ENCODE measurements around the gene RAB11FIP3. TPM values are rescaled to one million over a fixed set of nuclear protein-coding genes. Genes with fewer than 3 reads are reported as not detected.

The RAB11FIP3 gene
- total and polyA plus RNA-seq, 9 of the 15 experiments (the other 6 are each of a cell fraction or from before 2014, with no cell fraction given): 0.46 to 13.1 (median 4.3) TPM

- TF ChIP-seq, protein P1, sequence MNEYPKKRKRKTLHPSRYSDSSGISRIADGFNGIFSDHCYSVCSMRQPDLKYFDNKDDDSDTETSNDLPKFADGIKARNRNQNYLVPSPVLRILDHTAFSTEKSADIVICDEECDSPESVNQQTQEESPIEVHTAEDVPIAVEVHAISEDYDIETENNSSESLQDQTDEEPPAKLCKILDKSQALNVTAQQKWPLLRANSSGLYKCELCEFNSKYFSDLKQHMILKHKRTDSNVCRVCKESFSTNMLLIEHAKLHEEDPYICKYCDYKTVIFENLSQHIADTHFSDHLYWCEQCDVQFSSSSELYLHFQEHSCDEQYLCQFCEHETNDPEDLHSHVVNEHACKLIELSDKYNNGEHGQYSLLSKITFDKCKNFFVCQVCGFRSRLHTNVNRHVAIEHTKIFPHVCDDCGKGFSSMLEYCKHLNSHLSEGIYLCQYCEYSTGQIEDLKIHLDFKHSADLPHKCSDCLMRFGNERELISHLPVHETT (CRISPR knock-in tag; conservative IDR thresholded peaks at IDR 0.05 in 1 of 2, IDR thresholded peaks at IDR 0.05 in 1 of 2): no peak
- TF ChIP-seq SREBF2 (CRISPR knock-in tag; IDR thresholded peaks at IDR 0.05) (no peak), TSC22D4 (tag; IDR thresholded peaks at IDR 0.05) (no peak), ZSCAN32 (CRISPR knock-in tag; IDR thresholded peaks at IDR 0.05) (no peak), ZNF384 (IDR thresholded peaks at IDR 0.05; ENCODE audit: low read depth, low read length) (no peak), ZNF277 (CRISPR knock-in tag; IDR thresholded peaks at IDR 0.05; ENCODE audit: borderline replicate concordance) (no peak), KDM5B (IDR thresholded peaks at IDR 0.05; ENCODE audit: insufficient replicate concordance, low read depth, low read length) (no peak), ZBED1 (IDR thresholded peaks at IDR 0.05) (no peak), NKRF (IDR thresholded peaks at IDR 0.05; ENCODE audit: borderline replicate concordance) (no peak), CTCFL (IDR thresholded peaks at IDR 0.05; ENCODE audit: borderline replicate concordance, insufficient read depth, low read depth, low read length, poor library complexity, severe bottlenecking) (no peak), ZNF830 (CRISPR knock-in tag; IDR thresholded peaks at IDR 0.05) (no peak), ZNF740 (CRISPR knock-in tag; IDR thresholded peaks at IDR 0.05) (no peak), ZNF740 (tag; IDR thresholded peaks at IDR 0.05) (no peak), SMAD1 (IDR thresholded peaks at IDR 0.05; ENCODE audit: low read depth, low read length, partially characterized antibody) (no peak), ZNF347 (CRISPR knock-in tag; IDR thresholded peaks at IDR 0.05; ENCODE audit: low read depth) (no peak)
These were observed 797 bp upstream of the RAB11FIP3 start (continued) for GRCh38 chr16:424623-425081.

All from K562 (cell line).